Femur (tissue), 1 donor: ENCODE data around the gene CTIF.
A peak's percentile ranks its signal among the peaks of the same experiment; 100 is the strongest.

Experiments
- DNase-seq: peaks from one replicate; pipeline ENCODE4 v3.0.0-alpha.2; 2017

Gene CTIF

DNA sequence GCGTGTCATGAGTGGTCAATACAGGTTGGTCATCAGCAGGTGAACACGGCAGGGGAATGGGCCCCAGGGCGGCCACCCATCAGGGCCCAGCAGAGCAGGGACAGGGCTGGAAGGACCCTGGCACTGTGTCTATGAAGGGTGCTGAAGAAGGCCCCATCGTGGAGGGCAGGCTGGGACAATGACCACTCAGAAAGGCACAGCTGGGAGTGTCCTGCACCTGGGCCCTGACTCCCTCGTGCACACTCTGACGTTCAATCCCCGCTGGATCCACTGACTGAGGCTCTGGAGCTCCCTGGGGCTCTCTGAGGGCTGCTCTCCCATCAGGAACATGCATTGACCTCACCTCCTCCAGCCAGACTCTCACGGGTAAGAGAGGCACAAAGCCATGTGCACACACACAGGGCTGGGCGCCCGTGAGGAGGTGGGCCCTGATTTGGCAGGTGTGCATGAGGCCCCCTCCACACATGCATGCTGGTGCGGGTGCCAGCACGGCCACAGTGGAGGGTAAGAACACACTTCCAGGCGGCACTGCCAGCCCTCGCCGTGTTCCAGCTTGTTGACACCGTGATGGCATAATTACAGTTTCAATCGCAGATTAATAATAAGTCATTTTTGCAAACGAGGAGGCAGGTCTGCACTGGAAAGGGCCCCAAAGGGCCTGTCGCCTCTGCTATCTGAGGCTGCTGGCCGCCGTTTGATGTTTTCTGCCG, 353.5 kb downstream of the CTIF start:
- DNase-seq, result peak; percentile 13

DNA sequence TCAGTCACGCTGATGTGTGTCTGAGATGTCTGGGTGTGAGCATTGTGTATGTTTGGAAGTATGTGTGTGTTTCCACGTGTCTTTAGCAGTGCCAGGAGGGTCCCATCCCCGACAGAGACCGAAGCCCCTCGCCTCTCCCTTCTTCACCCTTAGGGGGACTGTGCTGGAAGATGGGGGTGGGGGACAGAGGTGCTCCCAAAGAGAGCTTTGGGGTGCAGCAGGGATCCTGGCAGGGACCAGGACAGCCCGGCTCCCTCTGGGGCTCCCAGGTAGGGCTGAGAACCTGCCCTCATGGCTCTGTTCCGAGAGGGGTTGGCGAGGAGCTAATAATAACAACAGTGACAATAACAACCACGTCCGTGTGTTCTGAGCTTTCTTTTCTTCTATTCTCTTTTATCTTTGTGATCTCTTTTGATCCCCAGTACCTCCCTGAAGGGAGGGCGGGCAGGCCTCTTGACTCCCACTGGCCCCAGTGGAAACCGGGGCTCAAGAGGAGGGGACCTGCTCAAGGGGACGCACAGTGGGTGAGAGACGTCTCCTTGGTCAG, 354.3 kb downstream of the CTIF start:
- DNase-seq, result no peak

GRCh38 chr18:48893608-48894600, 355.1 kb downstream of the CTIF start:
- peak; percentile 21 for DNase-seq

DNA sequence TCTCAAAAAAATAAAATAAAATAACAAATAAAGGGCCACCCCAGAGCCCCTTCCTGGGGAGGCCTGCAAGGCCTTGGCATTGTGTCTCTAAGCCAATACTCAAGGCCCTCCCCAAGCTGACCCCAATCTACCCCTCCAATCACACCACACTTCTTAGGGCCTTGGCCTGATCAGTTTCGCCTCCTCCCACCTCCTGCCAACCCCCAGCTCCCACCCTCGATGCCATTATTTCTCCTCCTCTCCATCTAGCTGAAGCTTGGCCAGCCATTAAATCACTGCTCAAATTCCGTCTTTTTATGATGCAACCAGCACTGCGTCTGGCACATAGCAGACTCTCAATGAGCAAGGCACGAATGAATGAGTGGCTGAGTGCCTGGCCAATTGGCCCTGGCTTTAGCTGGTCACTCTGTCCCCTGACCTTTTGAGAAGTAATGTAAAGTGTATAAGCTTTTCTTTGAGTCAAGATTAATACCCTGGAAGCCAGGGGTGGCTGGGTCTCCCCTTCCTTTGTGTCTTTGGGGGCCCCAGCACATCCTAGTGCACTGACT, 356.0 kb downstream of the CTIF start:
- no peak for DNase-seq

DNA sequence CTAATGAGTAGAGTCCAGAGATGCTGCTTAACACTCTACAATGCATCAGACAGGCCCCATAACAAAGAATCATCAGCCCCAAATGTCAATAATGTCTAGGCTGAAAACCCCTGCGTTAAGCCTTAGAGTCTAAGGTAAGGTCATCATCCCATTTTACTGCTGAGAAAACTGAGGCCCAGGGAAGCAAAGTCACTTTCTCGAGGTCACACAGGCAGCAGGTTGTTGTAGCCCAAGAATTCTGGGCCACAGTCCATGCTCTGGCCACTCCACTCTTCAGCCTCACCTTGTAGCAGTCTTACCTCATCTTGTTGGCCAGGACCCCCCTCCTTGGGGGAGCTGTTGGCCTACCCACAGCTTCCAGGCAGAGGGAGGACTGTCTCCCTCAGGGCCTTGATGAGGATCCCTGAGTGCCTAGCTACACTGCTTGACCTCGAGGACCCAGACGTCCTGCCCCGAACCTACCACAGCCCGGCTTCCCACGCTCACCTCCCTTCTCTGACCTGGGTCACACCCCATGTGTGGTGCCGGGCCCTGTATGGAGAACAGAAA, 357.6 kb downstream of the CTIF start:
- DNase-seq, result no peak

GRCh38 chr18:48896875-48897511, 358.2 kb downstream of the CTIF start:
- DNase-seq, result peak; percentile 75

- peak; percentile 35 for DNase-seq
Measured at GRCh38 chr18:48897531-48897930, 358.7 kb downstream of the CTIF start.

DNA sequence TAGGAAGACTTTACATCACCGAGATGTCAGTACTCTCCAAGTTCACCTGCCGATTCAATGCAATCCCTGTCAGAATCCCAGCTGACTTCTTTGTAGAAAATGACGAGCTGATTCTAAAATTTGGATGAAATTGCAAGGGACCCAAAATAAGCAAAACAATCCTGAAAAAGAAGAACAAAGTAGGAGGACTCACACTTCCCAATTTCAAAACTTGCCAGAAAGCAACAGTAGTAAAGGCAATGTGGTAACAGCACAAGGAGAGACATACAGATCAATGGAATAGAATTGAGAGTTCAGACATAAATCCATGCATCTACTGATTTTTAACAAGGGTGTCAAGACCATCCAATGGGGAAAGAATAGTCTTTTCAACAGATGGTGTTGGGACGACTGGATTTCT, 359.7 kb downstream of the CTIF start:
- no peak for DNase-seq

DNA sequence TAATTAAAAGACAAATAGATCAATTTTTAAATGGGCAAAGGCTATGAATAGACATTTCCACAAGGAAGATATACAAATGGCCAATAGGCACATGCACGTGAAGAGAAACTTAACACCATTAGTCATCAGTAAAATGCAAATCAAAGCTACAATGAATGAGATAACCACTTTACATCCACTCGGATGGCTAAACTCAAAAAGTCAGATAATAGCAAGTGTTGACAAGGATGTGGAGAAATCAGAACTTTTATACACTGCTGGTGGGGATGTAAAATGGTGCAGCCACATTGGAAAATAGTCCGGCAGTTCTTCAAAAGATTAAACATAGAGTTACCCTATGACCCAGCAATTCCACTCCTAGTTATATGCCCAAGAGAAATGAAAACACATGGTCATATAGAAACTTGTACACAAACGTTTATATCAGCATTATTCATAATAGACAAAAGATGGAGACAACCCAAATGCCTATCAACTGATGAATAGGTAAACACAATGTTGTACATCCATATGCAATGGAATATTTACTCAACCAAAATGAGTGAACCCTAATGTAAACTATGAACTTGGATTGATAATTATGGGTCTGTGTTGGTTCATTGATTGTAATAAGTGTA, 360.8 kb downstream of the CTIF start:
- DNase-seq, result no peak

GRCh38 chr18:48900469-48900868, 361.6 kb downstream of the CTIF start:
- DNase-seq, result no peak

- peak; percentile 13 for DNase-seq
Measured at GRCh38 chr18:48901145-48902022, 362.6 kb downstream of the CTIF start.

DNA sequence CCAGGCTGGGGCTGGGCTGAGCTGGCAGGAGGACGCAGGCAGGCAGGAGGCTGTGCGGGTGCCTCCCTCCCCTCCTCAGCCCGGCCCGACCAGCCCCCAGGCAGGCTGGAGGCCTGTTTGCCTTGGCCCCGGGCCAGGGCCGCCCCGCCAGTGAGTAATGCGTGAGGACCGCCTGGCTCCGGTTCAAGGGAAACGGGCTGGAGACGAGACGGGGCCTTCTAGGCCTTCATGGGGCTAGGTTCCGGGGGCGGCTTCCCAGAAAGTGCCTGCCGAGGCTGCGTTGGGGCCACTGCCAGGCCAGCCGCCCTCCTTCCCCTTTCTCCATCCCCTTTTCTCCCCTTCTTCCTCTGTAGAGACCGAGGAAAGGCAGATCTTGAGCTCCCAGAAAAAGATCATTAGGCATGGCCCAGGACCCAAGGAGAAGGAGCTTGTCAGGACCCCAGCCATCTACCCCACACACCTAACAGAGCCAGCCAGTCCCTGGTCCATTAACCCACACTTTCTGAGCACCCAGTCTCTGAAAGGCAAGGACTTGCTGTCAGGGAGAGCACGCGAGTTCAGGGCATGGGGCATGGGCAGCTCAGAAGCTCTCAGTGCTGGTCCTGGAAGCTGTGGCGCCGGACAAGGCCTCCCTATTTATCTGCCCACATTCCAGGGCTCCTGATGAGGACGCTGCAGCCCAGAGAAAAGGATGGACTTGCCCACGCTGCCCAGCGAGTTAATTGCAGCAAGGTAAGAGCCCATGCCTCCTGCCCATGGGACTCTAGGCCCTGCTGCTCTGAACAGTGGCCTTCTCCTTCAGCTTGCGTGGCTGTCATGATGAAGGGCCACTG, 363.4 kb downstream of the CTIF start:
- DNase-seq, result peak; percentile 93

GRCh38 chr18:48902856-48903601, 364.2 kb downstream of the CTIF start:
- peak; percentile 74 for DNase-seq

GRCh38 chr18:48904091-48904490, 365.3 kb downstream of the CTIF start:
- no peak for DNase-seq

DNA sequence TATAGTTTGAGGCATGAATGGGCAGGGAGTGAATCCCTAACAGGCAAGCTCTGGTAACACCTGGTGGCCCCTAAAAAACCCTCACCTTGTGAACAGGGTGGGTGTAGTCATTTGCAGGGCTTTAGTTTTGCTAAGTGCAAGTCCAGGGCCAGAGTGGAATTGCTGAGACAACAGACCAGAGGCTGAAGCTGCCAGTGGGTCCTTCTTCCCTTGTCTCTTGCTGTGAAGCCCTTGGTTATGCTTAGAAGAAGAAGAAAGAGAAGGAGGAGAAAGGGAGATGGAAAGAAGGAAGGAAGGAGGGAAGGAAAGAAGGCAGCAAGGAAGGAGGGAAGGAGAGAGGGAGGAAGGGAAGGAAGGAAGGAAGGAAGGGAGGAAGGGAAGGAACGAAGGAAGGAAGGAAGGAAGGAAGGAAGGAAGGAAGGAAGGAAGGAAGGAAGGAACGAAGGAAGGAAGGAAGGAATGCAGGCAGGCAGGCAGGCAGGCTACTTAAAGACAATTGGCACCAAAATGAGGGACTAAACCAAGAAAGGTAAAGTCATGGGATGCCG, 366.1 kb downstream of the CTIF start:
- no peak for DNase-seq

DNA sequence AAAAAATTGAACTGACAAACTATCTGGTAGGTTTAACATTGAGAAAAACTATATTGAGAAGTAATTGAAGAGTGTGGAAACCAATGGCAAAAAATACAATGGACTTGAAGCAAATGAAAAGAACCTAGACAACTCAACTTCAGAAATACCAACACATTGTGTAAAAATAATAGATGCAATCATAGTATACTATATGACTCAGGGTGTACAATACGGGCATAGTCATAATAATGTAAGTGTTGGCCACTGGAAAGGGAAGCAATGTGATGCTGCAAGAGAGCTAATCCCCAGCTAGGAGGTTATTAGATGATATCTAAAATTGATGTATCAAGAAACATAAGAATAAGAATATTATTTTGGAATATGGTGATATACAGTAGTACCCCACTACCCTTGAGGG, 366.7 kb downstream of the CTIF start:
- DNase-seq, result no peak

- DNase-seq, result no peak
Measured at GRCh38 chr18:48908916-48909315, 370.1 kb downstream of the CTIF start.

GRCh38 chr18:48909721-48910120, 370.9 kb downstream of the CTIF start:
- no peak for DNase-seq

- DNase-seq, result peak; percentile 18
Measured at GRCh38 chr18:48910972-48911545, 372.2 kb downstream of the CTIF start.
